Kidney (tissue), 14 donors: Measurements from ENCODE around the gene CDC26. TPM values are rescaled to one million over a fixed set of nuclear protein-coding genes. Genes with fewer than 3 reads are reported as not detected.

Experiments
- DNase-seq, 5 donors: peaks; one replicate each; pipeline ENCODE4 v3.0.0-alpha.2; 2013 to 2020
- FAIRE-seq: peaks from 2 replicates; lab custom pipeline; 2012; peaks lifted over from hg19 to GRCh38; lab: Jason Lieb, UNC
- H3K27ac ChIP-seq, 2 donors: one replicate each; pipeline ENCODE4 v1.7.0; 2013; ENCODE audit warnings: low read depth in 2 of 2, low read length in 2 of 2, inconsistent platforms in 1 of 2
- H3K27me3 ChIP-seq: one replicate; pipeline ENCODE4 v1.7.1; 2013; ENCODE audit warnings: low read length, inconsistent platforms; ENCODE audit not compliant: control insufficient read depth, insufficient read depth
- H3K36me3 ChIP-seq, 3 donors: one replicate each; pipeline versions ENCODE4 v1.7.0 to v1.7.1; 2013; ENCODE audit warnings: low read length in 3 of 3, control low read depth in 1 of 3, inconsistent platforms in 1 of 3; ENCODE audit not compliant: insufficient read depth in 3 of 3, control insufficient read depth in 2 of 3
- H3K4me1 ChIP-seq, 3 donors: one replicate each; pipeline versions ENCODE4 v1.7.0 to v1.7.1; 2013; ENCODE audit warnings: low read length in 3 of 3, inconsistent platforms in 1 of 3, low read depth in 1 of 3; ENCODE audit not compliant: control insufficient read depth in 2 of 3, insufficient read depth in 2 of 3
- H3K4me3 ChIP-seq, 3 donors: one replicate each; pipeline versions ENCODE4 v1.7.0 to v1.8.1; 2013; ENCODE audit warnings: low read length in 3 of 3, control low read depth in 1 of 3, inconsistent platforms in 1 of 3
- H3K9ac ChIP-seq, 3 donors: one replicate each; pipeline versions ENCODE4 v1.7.0 to v1.7.1; 2013; ENCODE audit warnings: low read length in 3 of 3, control low read depth in 1 of 3, inconsistent platforms in 1 of 3
- H3K9me3 ChIP-seq, 3 donors: one replicate each; pipeline versions ENCODE4 v1.7.0 to v1.7.1; 2013; ENCODE audit warnings: low read length in 3 of 3, control low read depth in 1 of 3, inconsistent platforms in 1 of 3; ENCODE audit not compliant: control insufficient read depth in 2 of 3, insufficient read depth in 1 of 3
- CTCF ChIP-seq: IDR thresholded peaks from 3 replicates; pipeline ENCODE4 v1.5.1; 2012; ENCODE audit warnings: mild to moderate bottlenecking, moderate library complexity, borderline replicate concordance; ENCODE audit not compliant: insufficient read depth; ENCODE audit errors: extremely low read depth
- intact Hi-C: fragments of 100-400 bp; cut with DNase I; formaldehyde crosslinking; loops from one replicate; pipeline ENCODE4 v1.11.1; 2022
- polyA plus RNA-seq: library from polyadenylated mRNA; stranded (reverse); fragments of 350-450 nt; fragmentation: Illumina TruSeq; extraction: RNeasy Lipid Tissue Mini Kit (QIAGEN cat#74804); gene quantifications from one replicate; pipeline ENCODE4 v1.2.3, GENCODE V29; 2014; ENCODE audit warnings: low read depth, low replicate concordance; ENCODE audit not compliant: insufficient read depth
- total RNA-seq: library from RNA; stranded (reverse); fragmentation: NEBNext Ultra II Directional; extraction: Animal tissue kit (Norgen Biotek cat#: 25700); gene quantifications from one replicate; pipeline ENCODE4 v1.2.1, GENCODE V29; 2021
- donor health status: control.
- donor health status: control.
- donor health status: control.
- donor health status: control.
- donor health status: control.
- donor health status: DM: yes; HTN: yes; CAD: no.
- donor health status: Normal renal cell carcinoma (clear cell type).

CDC26 gene
- total and polyA plus RNA-seq, 2 donors from 2014 or later: 28.5 to 76.2 TPM

GRCh38 chr9:113293285-113293878 lies 18.0 kb upstream of the CDC26 start:
- Histone ChIP-seq H3K27ac (no peak overlapping the region), H3K9ac (no peak overlapping the region), H3K9me3 (no peaks in the 10 kb centered on the region), H3K4me1 (no peaks in the 10 kb centered on the region), H3K36me3 (peaks cover 9 to 40% (median 23%) of the 10 kb centered on the region in 3 donors), H3K4me3 (no peak overlapping the region), H3K27me3 (no peaks in the 10 kb centered on the region)
- FAIRE-seq: no peak
- no peak for TF ChIP-seq CTCF
- no peak for DNase-seq
- intact Hi-C loops: no loop called here

- H3K9ac ChIP-seq: no peak overlapping the region
- H3K4me3 ChIP-seq: no peak overlapping the region
- H3K27ac ChIP-seq: no peak overlapping the region
- FAIRE-seq: no peak
- no peak for DNase-seq
- H3K9me3 ChIP-seq: no peaks in the 10 kb centered on the region
- H3K36me3 ChIP-seq: peaks cover 15 to 65% (median 39%) of the 10 kb centered on the region in 3 donors
- no peak for TF ChIP-seq CTCF
- H3K4me1 ChIP-seq: no peaks in the 10 kb centered on the region
- intact Hi-C loops: no loop called here
- no peaks in the 10 kb centered on the region for H3K27me3 ChIP-seq
These were observed 14.8 kb upstream of the CDC26 start for GRCh38 chr9:113290052-113290607.

- FAIRE-seq: no peak
- H3K9ac ChIP-seq: no peak overlapping the region
- H3K27me3 ChIP-seq: no peaks in the 10 kb centered on the region
These were observed 13.7 kb upstream of the CDC26 start for GRCh38 chr9:113289091-113289490.

More at GRCh38 chr9:113289091-113289490, 13.7 kb upstream of the CDC26 start:
- intact Hi-C loops: no loop called here
- H3K4me1 ChIP-seq: no peaks in the 10 kb centered on the region
- no peak for DNase-seq
- H3K4me3 ChIP-seq: no peak overlapping the region
- no peaks in the 10 kb centered on the region for H3K9me3 ChIP-seq
- no peak for TF ChIP-seq CTCF
- peaks cover 20 to 73% (median 46%) of the 10 kb centered on the region in 3 donors for H3K36me3 ChIP-seq
- no peak overlapping the region for H3K27ac ChIP-seq
